ENCODE data around the gene KCNA10.

The KCNA10 gene

DNA sequence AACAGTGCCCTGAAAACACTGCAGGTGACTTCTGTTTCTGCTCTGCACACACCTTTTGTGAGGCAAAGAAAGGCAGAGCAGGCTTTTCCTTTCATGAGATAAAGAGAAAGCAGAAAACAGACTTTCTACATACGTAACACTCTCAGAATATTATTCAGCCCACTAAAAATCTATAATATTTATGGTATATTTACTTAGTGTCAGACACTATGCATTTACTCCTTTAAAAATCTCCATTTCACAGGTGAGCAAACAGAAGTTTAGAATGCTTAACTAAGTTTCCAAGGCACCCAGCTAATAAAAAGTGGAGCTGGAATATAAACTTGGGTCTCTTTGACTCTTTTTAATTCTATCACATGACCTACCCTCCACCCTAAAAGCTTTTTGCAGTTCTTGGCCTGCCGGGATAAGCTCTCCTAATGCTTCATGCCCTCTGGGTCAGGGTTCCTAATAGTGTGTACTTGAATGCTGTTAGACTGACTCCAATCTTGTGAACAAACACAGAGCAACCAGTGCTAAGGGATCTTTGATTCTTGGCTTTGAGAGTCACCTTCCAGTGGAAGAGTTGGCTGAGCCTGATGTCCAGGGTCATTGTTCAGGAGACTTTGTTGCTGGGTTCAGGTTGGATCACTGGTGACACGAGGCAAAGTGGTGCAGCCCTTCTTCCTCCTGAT, 40.9 kb downstream of the KCNA10 start:
- Histone ChIP-seq H3K9me3 (no peaks in the 10 kb centered on the region), H3K36me3 (no peaks in the 10 kb centered on the region), H3K4me1 (no peaks in the 10 kb centered on the region), H3K4me3 (no peak overlapping the region), H3K27ac (no peak overlapping the region), H3K27me3 (peaks cover 0 to 2% of the 10 kb centered on the region in 2 donors)
- DNase-seq = no peak
- intact Hi-C loops (cut with DNase I; ENCODE audit: low total_unique reads) = no loop called here
- TF ChIP-seq, protein P1, sequence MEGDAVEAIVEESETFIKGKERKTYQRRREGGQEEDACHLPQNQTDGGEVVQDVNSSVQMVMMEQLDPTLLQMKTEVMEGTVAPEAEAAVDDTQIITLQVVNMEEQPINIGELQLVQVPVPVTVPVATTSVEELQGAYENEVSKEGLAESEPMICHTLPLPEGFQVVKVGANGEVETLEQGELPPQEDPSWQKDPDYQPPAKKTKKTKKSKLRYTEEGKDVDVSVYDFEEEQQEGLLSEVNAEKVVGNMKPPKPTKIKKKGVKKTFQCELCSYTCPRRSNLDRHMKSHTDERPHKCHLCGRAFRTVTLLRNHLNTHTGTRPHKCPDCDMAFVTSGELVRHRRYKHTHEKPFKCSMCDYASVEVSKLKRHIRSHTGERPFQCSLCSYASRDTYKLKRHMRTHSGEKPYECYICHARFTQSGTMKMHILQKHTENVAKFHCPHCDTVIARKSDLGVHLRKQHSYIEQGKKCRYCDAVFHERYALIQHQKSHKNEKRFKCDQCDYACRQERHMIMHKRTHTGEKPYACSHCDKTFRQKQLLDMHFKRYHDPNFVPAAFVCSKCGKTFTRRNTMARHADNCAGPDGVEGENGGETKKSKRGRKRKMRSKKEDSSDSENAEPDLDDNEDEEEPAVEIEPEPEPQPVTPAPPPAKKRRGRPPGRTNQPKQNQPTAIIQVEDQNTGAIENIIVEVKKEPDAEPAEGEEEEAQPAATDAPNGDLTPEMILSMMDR (IDR thresholded peaks at IDR 0.05) = no peak

DNA sequence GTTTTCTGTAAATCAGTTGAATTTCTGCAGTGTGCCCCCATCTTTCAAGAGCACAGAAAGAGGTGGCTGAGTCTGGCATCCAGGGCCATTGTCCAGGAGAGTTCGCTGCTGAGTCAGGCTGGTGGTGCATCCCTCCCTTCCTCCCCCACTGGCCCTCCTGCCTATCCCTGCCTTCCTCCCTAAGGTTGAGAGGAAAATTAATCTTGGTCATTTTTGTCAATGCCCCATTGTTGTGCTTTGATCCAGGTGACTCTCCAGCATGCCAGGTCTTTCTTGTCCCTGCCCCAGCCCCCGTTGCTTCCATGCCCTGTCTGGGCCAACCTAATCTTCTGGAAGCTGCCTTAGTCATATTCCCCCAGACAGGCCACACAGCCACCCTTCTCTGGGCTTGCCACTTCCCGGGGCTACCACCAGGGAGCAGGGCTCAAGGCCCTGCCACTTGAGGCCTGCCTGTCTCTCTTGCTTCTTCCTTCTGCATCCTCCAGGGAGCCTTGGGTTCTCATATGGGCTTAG, 41.5 kb downstream of the KCNA10 start:
- H3K4me3 ChIP-seq = no peak overlapping the region
- H3K27me3 ChIP-seq = peaks cover 0 to 2% of the 10 kb centered on the region in 2 donors
- TF ChIP-seq, protein P1 (IDR thresholded peaks at IDR 0.05) = no peak
- H3K9me3 ChIP-seq = no peaks in the 10 kb centered on the region
- H3K27ac ChIP-seq = no peak overlapping the region
- intact Hi-C loops (cut with DNase I; ENCODE audit: low total_unique reads) = no loop called here
- no peaks in the 10 kb centered on the region for H3K36me3 ChIP-seq
- H3K4me1 ChIP-seq = no peaks in the 10 kb centered on the region
- DNase-seq = no peak

DNA sequence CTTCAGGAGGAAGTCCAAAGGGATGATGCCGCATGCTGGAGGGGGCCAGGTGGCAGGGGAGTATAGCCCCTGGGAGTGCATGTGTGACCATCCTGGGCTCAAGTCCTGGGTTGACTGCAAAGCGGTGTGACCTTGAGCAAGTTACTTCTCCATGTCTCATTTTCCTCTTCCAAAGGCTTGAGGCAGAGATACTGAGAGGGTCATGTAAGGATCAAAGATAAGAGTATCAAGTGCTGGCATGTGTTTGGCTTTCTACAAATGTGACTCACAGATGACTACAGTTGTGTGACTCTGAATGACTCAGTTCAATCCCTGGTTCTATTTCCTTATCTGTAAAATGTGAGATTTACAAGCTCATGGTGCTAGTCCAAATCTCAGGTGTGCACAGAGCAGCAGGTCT, 41.9 kb downstream of the KCNA10 start:
- peaks cover 0 to 4% of the 10 kb centered on the region in 2 donors for H3K27me3 ChIP-seq
- TF ChIP-seq, protein P1 (IDR thresholded peaks at IDR 0.05) = no peak
- intact Hi-C loops (cut with DNase I; ENCODE audit: low total_unique reads) = no loop called here
- no peak overlapping the region for H3K4me3 ChIP-seq
- no peaks in the 10 kb centered on the region for H3K9me3 ChIP-seq
- H3K4me1 ChIP-seq = no peaks in the 10 kb centered on the region
- no peak for DNase-seq
- H3K36me3 ChIP-seq = no peaks in the 10 kb centered on the region
- no peak overlapping the region for H3K27ac ChIP-seq

DNA sequence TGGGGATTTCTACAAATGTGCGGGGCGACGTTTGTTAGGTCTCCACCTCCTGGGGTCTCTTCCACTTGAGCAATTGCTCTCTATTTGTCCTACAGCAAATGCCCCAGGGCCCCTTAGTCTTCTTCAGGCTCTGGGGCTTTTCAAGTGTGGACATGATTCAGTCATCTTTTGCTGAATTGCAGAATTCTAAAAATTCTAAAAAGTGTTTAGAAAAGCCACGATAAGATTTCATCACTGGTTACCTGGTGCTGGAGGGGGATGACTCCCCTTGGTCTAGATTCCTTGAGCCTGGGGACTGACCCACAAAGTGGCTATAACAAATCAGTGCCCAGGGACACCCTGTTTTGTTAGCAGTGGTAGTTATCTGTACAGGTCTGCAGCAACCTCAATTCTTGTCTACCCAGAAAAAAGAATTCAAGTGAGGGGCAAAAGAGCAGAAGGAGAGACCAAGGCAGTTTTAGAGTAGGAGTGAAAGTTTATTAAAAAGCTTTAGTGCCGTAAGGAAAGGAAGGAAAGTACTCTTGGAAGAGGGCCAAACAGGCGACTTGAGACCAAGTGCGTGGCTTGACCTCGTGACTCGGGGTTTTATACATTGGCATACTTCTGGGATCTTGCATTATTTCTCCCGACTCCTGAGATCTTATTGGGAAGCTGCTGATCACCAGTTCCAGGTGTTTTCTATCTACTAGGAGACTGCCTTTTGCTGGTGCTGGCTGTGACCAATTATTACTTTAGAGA, 42.8 kb downstream of the KCNA10 start:
- Histone ChIP-seq H3K4me3 (no peak overlapping the region), H3K9me3 (no peaks in the 10 kb centered on the region), H3K4me1 (no peaks in the 10 kb centered on the region), H3K36me3 (no peaks in the 10 kb centered on the region), H3K27ac (no peak overlapping the region), H3K27me3 (peaks cover 0 to 4% of the 10 kb centered on the region in 2 donors)
- no peak for DNase-seq
- intact Hi-C loops (cut with DNase I; ENCODE audit: low total_unique reads) = no loop called here
- TF ChIP-seq, protein P1 (IDR thresholded peaks at IDR 0.05) = no peak

DNA sequence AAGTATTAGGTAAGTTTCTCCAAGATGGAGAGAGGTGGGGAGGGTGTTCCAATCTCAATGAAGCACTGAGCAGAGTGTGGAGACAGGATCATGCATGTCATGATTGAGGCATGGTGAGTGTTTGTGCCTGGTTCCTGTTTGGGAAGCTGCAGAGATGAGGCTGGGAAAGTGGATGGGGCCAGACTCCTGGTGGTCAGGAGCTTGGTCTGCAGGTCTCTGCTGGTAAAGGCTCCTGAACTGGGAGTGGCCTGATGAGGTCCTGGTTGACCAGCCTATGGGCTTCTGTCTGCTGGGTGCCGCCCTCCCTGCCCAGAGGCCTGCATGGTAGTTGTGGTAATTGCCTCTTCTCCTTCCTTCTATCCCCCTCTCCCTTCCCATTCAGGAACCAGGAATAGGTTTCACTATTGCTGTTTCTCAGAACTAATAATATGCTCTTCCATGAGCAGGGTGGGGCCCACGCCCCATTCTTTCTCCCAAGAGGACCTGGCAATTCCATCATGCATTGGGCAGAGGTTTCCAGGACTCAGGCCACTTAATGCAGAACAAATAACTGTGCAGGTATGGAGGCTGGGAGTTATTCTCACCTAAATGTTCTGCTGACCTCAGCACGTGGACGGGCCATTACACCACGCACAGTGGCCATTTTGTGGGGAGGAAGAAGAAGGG, 43.5 kb downstream of the KCNA10 start:
- no peak overlapping the region for H3K4me3 ChIP-seq
- H3K9me3 ChIP-seq = no peaks in the 10 kb centered on the region
- H3K36me3 ChIP-seq = no peaks in the 10 kb centered on the region
- no peaks in the 10 kb centered on the region for H3K4me1 ChIP-seq
- intact Hi-C loops (cut with DNase I; ENCODE audit: low total_unique reads) = no loop called here
- H3K27ac ChIP-seq = no peak overlapping the region
- H3K27me3 ChIP-seq = peaks cover 0 to 4% of the 10 kb centered on the region in 2 donors
- DNase-seq = no peak
- TF ChIP-seq, protein P1 (IDR thresholded peaks at IDR 0.05) = no peak
